Stomach (tissue), 9 donors: ENCODE measurements around the gene FEM1C. TPM values are rescaled to one million over a fixed set of nuclear protein-coding genes. Genes with fewer than 3 reads are reported as not detected.

ENCODE experiments used
- DNase-seq, 2 donors: peaks; one replicate each; pipeline versions ENCODE4 v3.0.0 to v3.0.0-alpha.2; 2013 to 2019
- H3K27ac ChIP-seq, 5 donors: fragments of 200-600 bp in 4 of 5; sonication (generic) in 4 of 5; one replicate each; pipeline ENCODE4 v1.5.1; 2013 to 2019; ENCODE audit warnings: mild to moderate bottlenecking in 1 of 5, moderate library complexity in 1 of 5
- H3K27me3 ChIP-seq, 3 donors: fragments of 200-600 bp; sonication (generic); one replicate each; pipeline ENCODE4 v1.5.1; 2017 to 2019; ENCODE audit warnings: mixed run types in 1 of 3
- H3K36me3 ChIP-seq, 4 donors: fragments of 200-600 bp; sonication (generic); 1 replicate in 3 of 4; 2 replicates in 1 of 4; pipeline ENCODE4 v1.5.1; 2016 to 2019
- H3K4me1 ChIP-seq, 4 donors: fragments of 200-600 bp; sonication (generic); one replicate each; pipeline ENCODE4 v1.5.1; 2016 to 2019
- H3K4me3 ChIP-seq, 4 donors: fragments of 200-600 bp; sonication (generic) in 3 of 4; one replicate each; pipeline ENCODE4 v1.5.1; 2016 to 2019; ENCODE audit warnings: mild to moderate bottlenecking in 1 of 4
- H3K9me3 ChIP-seq, 4 donors: fragments of 200-600 bp; sonication (generic); one replicate each; pipeline ENCODE4 v1.5.1; 2016 to 2019
- CTCF ChIP-seq, 7 experiments: fragments of 450-650 bp in 4 of 7; fragments of 200-600 bp in 3 of 7; sonication (generic) in 3 of 7; IDR thresholded peaks; one replicate each; pipeline ENCODE4 v1.5.1; 2016 to 2019; ENCODE audit warnings: antibody characterized with exemption in 7 of 7, control low read depth in 2 of 7, mild to moderate bottlenecking in 1 of 7
- EP300 ChIP-seq: sonication (generic); formaldehyde crosslinking; IDR thresholded peaks from one replicate; pipeline ENCODE4 v1.6.1; 2017; ENCODE audit warnings: antibody characterized with exemption
- POLR2A ChIP-seq, 4 donors: fragments of 450-650 bp; IDR thresholded peaks; one replicate each; pipeline ENCODE4 v1.6.1; 2016; ENCODE audit warnings: antibody characterized with exemption in 4 of 4, control low read depth in 2 of 4, mild to moderate bottlenecking in 1 of 4, moderate library complexity in 1 of 4
- POLR2AphosphoS5 ChIP-seq, 3 donors: sonication (generic); formaldehyde crosslinking; IDR thresholded peaks; one replicate each; pipeline ENCODE4 v1.6.1; 2016; ENCODE audit warnings: antibody characterized with exemption in 3 of 3
- WGBS, 5 donors: extraction: QIAGEN DNeasy Blood & Tissue Kit in 3 of 5; methylation state at CpG; one replicate each; pipeline versions ENCODE4 v1.1.5 to v1.1.7; 2013 to 2018; 5-methylcytosine and 5-hydroxymethylcytosine counted together
- intact Hi-C: fragments of 100-400 bp; cut with DNase I; formaldehyde crosslinking; loops from one replicate; pipeline ENCODE4 v1.15.1; 2023; ENCODE audit warnings: low total_unique reads
- polyA plus RNA-seq, 3 donors: library from polyadenylated mRNA; stranded (reverse); fragments of 200-250 nt; gene quantifications; one replicate each; pipeline ENCODE4 v1.2.3, GENCODE V29; 2013
- total RNA-seq, 5 donors: library from RNA; depleted of rRNA; stranded (reverse); fragments of >200 nt; gene quantifications; one replicate each; pipeline versions ENCODE4 v1.1.0 to v1.2.3, GENCODE V29; 2014 to 2016
- donor health status: healthy with polysubstance abuse.
- donor health status: Bipolar disorder and iron deficiency.
- donor health status: healthy.

FEM1C gene
- total and polyA plus RNA-seq, 8 donors = 5.9 to 55.6 (median 21.7) TPM

GRCh38 chr5:115577329-115577728, 32.8 kb upstream of the FEM1C start:
- H3K4me3 ChIP-seq = no peak overlapping the region
- H3K27me3 ChIP-seq = no peaks in the 10 kb centered on the region
- H3K27ac ChIP-seq = no peak overlapping the region
- intact Hi-C loops = no loop called here
- H3K9me3 ChIP-seq = no peaks in the 10 kb centered on the region
- WGBS, 5 donors = 69 to 88% (median 85%) methylated on average over 2 of the region's 2 CpGs
- no peak for DNase-seq
- no peak for TF ChIP-seq CTCF (IDR thresholded peaks at IDR 0.05)
- TF ChIP-seq EP300 = no peak
- no peak for TF ChIP-seq POLR2AphosphoS5 (IDR thresholded peaks at IDR 0.05)
- no peak for TF ChIP-seq POLR2A (IDR thresholded peaks at IDR 0.05)
- no peaks in the 10 kb centered on the region for H3K4me1 ChIP-seq
- H3K36me3 ChIP-seq = peaks cover 0 to 7% (median 6%) of the 10 kb centered on the region in 4 donors

- Histone ChIP-seq H3K27ac (no peak overlapping the region), H3K4me3 (no peak overlapping the region), H3K27me3 (no peaks in the 10 kb centered on the region), H3K36me3 (peaks cover 0 to 2% (median 2%) of the 10 kb centered on the region in 4 donors), H3K9me3 (no peaks in the 10 kb centered on the region), H3K4me1 (peaks cover 0 to 7% (median 0%) of the 10 kb centered on the region in 4 donors)
- TF ChIP-seq EP300 = no peak
- no peak for TF ChIP-seq POLR2AphosphoS5 (IDR thresholded peaks at IDR 0.05)
- no peak for TF ChIP-seq POLR2A (IDR thresholded peaks at IDR 0.05)
- no peak for TF ChIP-seq CTCF (IDR thresholded peaks at IDR 0.05)
- intact Hi-C loops = no loop called here
- WGBS, 5 donors = 76 to 88% (median 84%) methylated on average over 5 of the region's 5 CpGs
- DNase-seq = no peak
Observed at GRCh38 chr5:115575167-115576070, 30.8 kb upstream of the FEM1C start.

- Histone ChIP-seq H3K4me3 (no peak overlapping the region), H3K36me3 (no peaks in the 10 kb centered on the region), H3K27ac (no peak overlapping the region), H3K4me1 (peaks cover 0 to 7% (median 0%) of the 10 kb centered on the region in 4 donors), H3K9me3 (no peaks in the 10 kb centered on the region), H3K27me3 (no peaks in the 10 kb centered on the region)
- 61 to 70% (median 64%) methylated on average over 2 of the region's 2 CpGs for WGBS, 5 donors
- intact Hi-C loops = no loop called here
- no peak for TF ChIP-seq EP300
- TF ChIP-seq CTCF (IDR thresholded peaks at IDR 0.05) = no peak
- no peak for TF ChIP-seq POLR2AphosphoS5 (IDR thresholded peaks at IDR 0.05)
- TF ChIP-seq POLR2A (IDR thresholded peaks at IDR 0.05) = no peak
- DNase-seq = no peak
Observed at GRCh38 chr5:115573133-115573532, 28.6 kb upstream of the FEM1C start.

GRCh38 chr5:115571441-115571878, 26.9 kb upstream of the FEM1C start:
- H3K4me3 ChIP-seq = no peak overlapping the region
- H3K27ac ChIP-seq = peak overlapping the region in 3 of 5 donors; percentile 6 to 27 (median 11)
- intact Hi-C loops = no loop called here
- TF ChIP-seq CTCF (IDR thresholded peaks at IDR 0.05) (peak in 1 of 7 experiments; percentile 18), POLR2A (IDR thresholded peaks at IDR 0.05) (no peak), EP300 (no peak), POLR2AphosphoS5 (IDR thresholded peaks at IDR 0.05) (no peak)
- peak; percentile 51 to 62 for DNase-seq
- 35 to 57% (median 44%) methylated on average over 5 of the region's 5 CpGs for WGBS, 5 donors
- H3K27me3 ChIP-seq = no peaks in the 10 kb centered on the region
- H3K4me1 ChIP-seq = peaks cover 0 to 7% (median 0%) of the 10 kb centered on the region in 4 donors
- H3K36me3 ChIP-seq = no peaks in the 10 kb centered on the region
- no peaks in the 10 kb centered on the region for H3K9me3 ChIP-seq
